DND-41 (cell line): ENCODE results near the gene EHMT1.

Experiments
- CTCF ChIP-seq: IDR thresholded peaks from 2 replicates; pipeline ENCODE4 v1.5.1; 2012; ENCODE audit warnings: borderline replicate concordance, low read length, moderate library complexity, mild to moderate bottlenecking; ENCODE audit not compliant: poor library complexity, severe bottlenecking; ENCODE audit errors: extremely low read depth
- EZH2 ChIP-seq: IDR thresholded peaks from 3 replicates; pipeline ENCODE4 v1.6.1; 2012; ENCODE audit warnings: borderline replicate concordance, low read depth, mild to moderate bottlenecking, moderate library complexity, low read length, inconsistent platforms; ENCODE audit not compliant: severe bottlenecking

GRCh38 chr9:137688261-137688660 is 69.5 kb downstream of the EHMT1 start:
- no peak for TF ChIP-seq EZH2
- no peak for TF ChIP-seq CTCF
